IPS DF 19.7 (cell line): ENCODE measurements around the gene ARHGEF11.

Experiments
- DNase-seq: peaks from one replicate; pipeline ENCODE4 v3.0.0-alpha.2; 2013; ENCODE audit warnings: low read depth, low spot score

The ARHGEF11 gene

DNA sequence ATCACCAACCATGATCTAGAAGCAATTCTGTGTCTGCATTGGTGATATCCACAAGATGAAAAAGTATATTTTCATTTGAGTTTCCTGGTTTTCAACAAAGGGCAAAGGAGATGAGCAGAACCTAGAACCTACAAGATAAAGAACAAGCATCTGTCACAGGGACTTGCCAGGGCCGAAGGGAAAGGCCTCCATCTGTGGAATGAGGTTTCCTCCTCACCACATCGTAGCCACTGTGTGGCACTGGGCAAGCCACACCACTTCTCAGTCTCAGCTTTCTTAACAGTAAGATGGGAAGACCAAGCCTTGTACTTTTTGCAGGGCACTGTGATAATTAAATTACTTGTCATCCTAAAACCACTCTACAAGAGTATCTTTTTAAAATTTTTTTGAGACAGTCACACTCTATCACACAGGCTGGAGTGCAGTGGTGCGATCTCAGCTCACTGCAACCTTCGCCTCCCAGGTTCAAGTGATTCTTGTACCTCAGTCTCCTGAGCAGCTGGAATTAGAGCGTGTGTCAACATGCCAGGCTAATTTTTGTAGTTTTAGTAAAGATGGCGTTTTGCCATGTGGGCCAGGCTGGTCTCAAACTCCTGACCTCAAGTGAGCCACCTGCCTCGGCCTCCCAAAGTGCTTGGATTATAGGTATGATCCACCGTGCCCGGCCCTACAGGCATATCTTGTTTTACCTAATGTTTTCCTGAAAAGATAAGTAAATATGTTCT lies 45.8 kb downstream of the ARHGEF11 start:
- DNase-seq: no peak

- DNase-seq: no peak
Measured at GRCh38 chr1:156998840-156999500, 46.6 kb downstream of the ARHGEF11 start.

DNA sequence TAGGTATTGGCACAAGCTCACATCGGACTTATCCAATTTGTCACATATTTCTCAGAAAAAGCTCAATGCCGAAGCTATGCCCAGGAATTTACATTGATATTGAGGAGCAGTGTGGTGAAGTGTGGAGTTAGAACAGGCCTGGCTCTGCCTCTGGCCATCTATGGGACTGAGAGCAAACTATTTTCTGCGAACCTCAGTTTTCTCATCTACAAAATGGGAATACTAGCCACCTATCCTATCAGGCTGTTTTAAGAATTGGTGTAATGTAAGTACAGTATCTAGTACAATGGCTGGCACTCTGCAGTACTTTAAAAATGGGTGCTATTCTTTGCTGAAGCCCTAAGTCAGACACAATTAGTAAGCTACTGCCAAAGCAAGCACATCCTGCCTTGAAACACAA lies 47.2 kb downstream of the ARHGEF11 start:
- no peak for DNase-seq

GRCh38 chr1:156995412-156995811 lies 50.1 kb downstream of the ARHGEF11 start:
- DNase-seq: no peak

DNA sequence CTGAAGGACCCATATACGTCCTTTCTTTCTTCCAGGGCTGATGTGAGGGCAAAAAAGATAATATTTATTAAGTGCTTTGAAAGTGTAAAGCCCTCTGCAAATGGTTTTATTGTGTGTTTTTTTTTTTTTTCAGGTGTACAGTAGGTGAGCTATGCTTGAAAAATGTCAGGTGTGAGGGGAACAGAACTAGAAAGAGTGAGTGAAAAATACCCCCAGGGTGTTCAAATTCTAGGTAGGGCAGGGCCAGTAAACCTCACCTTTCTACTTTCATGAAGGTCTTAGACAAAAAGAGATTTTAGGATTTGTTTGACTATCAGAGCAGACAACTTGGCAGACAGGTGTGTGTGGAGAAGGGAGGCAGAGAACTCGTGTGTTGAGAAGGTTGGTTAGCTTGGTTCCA lies 51.3 kb downstream of the ARHGEF11 start:
- DNase-seq: no peak

DNA sequence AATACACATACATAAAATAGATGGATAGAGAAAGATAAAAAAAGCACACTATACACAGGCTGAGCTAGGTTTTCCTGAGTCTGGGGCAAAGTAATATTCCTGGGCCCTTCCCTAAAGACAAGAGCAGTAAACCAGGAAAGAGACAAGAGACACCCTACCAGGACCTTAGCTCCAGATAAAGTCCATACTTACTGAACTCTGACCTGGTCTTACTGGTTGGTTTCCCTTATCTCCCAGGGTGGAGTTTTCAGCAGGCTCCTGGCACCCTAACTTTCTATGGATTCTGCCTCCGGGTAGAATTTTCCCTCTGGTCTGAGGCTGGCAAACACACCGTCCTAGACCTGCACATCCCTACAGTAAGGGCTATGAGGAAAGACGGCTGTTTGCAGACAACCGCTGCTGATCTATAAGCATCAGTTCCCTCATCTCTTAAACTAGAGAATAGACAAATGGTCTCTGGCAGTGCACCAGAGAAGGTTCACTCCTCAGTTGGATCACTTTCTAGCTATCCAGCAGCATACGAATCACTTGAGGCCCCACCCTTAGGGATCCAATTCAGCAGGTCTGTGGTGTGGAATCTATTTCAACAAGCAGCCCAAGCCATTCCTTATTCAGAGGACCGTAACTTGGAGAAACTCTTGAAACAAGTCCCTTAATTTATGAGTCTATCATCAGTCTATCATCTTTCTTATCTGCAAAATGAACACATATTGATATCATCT lies 52.0 kb downstream of the ARHGEF11 start:
- DNase-seq: no peak

DNA sequence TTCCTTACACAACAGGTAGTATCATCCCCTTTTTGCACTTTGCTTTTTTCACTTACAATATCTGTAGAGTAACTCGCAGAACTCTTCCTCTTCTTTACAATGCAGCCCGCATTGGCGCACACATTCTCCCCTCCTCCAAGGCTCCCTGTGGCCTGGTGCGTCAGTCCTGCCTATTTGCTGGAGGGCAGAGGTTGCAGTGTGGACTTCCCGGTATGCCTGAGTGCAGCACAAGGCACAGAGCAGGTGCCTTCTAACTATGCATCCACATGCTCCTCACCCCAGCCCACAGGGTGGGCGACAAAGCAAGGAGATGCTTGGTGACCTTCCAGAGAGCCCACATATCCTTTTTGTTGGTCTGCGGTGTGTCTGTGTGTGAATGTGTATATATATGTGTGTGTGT lies 53.3 kb downstream of the ARHGEF11 start:
- no peak for DNase-seq

- DNase-seq: no peak
Measured at GRCh38 chr1:156987715-156988114, 57.8 kb downstream of the ARHGEF11 start.

DNA sequence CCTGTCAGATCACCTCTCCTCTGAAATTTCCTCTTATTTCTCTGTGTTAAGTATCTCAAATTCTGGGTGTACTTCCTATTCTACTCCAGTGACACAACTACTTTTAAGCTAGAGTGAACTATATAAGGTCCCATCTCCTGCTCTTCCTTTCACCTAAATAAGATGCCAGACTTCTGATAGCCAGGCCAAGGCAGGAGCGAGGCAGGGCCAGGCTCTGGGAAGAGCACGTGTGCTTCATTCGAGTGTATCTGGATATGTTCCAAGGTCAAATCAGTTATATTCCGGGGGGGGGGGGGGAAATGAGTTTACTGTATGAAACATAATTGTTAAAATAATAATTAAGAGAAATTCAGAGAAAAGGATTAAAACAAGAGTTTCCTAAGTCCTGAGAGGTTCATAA lies 65.0 kb downstream of the ARHGEF11 start:
- no peak for DNase-seq

DNA sequence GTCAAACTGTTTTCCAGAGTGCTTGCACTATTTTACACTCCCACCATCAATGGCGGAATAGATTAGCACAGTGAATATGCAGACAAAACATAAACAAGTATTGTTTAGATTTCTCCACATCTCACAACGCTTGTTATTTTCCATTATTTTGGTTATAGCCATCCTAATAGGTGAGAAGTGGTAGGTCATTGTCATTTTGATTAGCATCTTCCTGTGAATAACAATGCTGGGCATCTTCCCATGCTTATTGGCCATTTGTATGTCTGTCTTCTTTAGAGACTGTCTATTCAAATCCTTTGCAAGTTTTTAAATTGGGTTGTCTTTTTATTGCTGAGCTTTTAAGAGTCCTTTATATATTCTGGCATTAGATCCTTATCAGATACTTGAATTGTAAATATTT lies 70.5 kb downstream of the ARHGEF11 start:
- DNase-seq: no peak

- no peak for DNase-seq
Measured at GRCh38 chr1:156973417-156973816, 72.1 kb downstream of the ARHGEF11 start.

DNA sequence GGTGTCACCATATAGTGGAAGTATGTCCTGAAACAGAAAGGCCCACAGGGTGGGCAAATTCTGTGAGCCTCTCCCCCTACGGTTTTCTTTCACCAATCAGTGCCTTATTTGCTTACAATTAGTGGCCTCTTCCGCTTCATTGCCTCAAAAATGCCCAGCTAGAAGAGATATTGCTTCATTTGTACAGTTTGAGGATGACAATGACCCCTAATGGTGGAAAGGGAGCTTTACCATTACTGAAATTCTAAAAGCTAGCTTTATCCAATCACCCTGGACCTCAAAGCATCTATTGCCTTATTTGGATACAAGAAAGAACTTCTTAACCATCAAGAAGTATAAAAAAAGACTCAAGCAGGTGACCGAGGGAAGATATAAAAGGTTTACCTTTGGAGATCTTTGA lies 75.5 kb downstream of the ARHGEF11 start:
- no peak for DNase-seq

GRCh38 chr1:156969496-156969895 lies 76.0 kb downstream of the ARHGEF11 start:
- DNase-seq: no peak

GRCh38 chr1:156964441-156964840 lies 81.1 kb downstream of the ARHGEF11 start:
- DNase-seq: no peak

DNA sequence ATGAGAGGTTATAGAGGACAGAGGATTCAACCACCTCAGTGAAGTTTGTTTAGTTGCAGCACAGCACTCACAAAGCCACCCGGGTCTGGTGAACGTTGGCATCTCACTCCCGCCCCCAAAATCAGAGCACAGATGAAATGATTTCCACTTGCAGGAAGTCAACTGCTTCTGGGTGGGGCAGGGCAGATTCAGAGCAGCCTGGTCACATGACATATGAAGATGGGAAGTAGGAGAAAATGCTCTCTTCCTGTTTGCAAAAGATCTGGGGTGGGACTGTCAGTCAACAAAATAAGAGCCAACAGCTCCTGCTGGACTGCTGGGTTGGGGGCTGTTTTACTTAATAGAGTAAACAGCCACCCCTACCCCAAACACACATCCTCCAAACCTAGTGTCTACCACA lies 81.9 kb downstream of the ARHGEF11 start:
- DNase-seq: no peak

DNA sequence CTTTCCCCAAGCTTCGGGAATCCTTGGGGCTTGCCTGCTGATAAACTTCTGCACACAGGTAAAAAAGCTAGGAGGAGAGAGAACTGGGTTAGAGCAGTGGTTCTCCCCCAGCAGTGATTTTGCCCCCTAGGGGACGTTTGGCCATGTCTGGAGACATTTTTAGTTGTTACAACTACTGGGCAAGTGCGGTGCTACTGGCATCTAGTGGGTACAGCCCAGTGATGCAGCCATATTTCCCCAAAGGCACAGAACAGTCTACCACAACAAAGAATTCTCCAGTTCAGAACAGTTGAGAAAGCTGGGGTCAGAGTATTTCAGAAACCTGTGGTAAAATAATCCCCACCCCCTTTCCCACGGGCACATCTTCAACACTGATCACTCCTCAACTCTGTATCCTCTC lies 83.8 kb downstream of the ARHGEF11 start:
- no peak for DNase-seq

DNA sequence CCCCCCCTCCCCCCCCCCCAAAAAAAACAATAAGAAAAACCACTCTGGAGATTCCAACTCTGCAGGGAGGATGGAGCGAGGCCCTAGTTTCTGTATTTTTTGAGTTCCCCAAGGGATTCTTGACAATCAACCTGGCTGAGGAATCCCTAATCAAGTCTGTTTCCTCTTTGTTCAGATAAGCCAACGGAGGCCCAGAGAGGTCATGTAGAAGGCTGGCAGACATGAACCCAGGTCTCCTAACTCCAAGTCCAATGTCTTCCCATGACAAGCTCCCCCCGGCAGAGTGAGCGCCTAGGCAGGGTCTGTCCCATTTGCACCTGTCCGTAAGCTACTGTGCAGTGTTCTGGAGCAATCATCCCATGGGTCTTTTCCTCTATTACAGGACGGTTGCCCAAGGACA lies 85.6 kb downstream of the ARHGEF11 start:
- DNase-seq: no peak

GRCh38 chr1:156959414-156959813 lies 86.1 kb downstream of the ARHGEF11 start:
- DNase-seq: no peak

- no peak for DNase-seq
Measured at GRCh38 chr1:156958247-156958714, 87.3 kb downstream of the ARHGEF11 start.

DNA sequence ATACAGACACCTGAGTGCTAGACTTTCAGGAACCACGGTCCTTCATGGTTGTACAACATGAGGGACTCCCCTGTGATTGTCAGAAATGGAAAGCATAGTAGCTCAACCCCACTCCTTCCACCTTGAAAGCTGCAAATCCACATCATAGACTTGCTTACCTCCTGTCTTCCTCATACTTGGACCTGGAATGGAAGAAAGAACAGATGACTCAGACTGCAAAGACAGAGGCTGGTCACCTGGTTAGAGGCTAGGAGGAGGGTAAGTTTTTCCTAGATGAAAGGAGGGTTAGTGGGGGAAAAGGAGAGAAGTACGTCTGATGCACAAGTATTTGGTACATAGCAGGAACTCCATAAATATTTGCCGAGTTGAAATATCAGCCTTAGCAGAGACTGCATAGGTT lies 87.9 kb downstream of the ARHGEF11 start:
- no peak for DNase-seq

DNA sequence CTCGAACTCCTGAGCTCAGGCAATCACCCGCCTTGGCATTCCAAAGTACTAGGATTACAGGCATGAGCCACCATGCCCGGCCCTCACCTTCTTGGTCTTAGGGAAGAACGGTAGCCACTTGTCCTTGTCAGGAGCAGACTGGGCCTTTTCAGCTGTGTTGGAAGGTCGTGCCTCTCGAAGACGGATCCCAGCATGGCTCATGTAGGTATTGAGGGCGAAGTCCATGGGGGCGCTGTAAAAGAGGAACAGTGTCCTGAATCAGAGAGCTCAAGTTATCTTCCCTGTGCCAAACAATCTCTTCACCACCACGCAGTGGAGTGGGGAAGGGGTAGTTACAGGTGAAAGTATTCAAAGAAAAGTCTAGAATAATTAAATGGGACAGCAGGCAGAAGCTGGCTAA lies 89.2 kb downstream of the ARHGEF11 start:
- DNase-seq: no peak

GRCh38 chr1:156953571-156953970 lies 92.0 kb downstream of the ARHGEF11 start:
- no peak for DNase-seq

DNA sequence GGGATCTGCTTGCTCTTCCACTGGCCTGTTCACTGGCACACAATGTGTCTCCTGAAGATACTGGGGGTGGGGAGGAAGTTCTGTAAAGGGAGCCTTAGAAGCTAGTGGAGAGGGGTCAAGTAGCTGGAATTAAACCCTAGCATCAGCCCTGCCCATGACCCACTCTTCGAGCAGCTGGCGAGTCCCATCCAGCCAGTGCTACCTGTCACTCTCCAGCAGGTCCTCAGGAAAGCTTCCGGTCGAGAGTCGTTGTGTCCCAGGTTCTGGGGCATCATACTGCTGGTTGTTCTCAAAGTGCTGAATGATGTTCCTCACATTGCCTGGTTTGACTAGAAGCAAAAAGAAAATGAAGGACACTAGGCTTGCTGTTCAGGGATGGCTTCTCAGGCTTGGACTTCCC lies 94.2 kb downstream of the ARHGEF11 start:
- DNase-seq: no peak
